DMS153 treated with DMSO at 0.1 percent for 48 hours (cell line): ENCODE measurements around the gene LOXL1.
"Not testable (repeated sequence)": the region's sequence is repeated elsewhere in the genome, so short reads cannot be mapped to it uniquely, and the experiment has no call there.

Source experiments
- DNase-seq: peaks from one replicate; lab custom pipeline; 2025; ENCODE audit not compliant: unreplicated experiment; lab: John Stamatoyannopoulos, UW

LOXL1 gene

GRCh38 chr15:73973683-73974200, 47.5 kb downstream of the LOXL1 start:
- not testable (repeated sequence) for DNase-seq

DNA sequence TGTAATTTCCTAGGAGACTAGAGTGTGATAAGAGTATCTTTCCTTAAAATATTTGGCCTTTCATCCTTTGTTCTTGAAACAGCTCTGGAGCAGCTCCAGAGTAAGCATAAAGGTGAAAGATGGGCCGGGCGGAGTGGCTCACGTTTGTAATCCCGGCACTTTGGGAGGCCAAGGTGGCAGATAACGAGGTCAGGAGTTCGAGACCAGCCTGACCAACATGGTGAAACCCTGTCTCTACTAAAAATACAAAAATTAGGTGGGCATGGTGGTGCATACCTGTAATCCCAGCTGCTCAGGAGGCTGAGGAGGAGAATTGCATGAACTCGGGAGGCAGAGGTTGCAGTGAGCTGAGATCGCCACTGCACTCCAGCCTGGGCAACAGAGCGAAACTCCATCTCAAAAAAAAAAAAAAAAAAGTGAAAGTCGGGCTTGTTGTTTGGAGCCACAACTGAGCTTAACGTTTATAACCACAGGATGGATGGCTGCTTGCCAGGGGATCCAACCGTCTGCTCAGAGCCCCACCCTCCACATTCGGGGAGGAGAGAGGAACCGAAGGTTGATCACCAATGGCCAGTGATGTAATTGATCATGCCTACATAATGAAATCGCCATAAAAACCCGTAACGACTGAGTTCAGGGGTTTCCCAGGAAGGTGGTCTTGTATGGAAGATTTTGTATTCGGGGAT, 49.3 kb downstream of the LOXL1 start:
- DNase-seq: not testable (repeated sequence)

GRCh38 chr15:73978896-73979295, 52.6 kb downstream of the LOXL1 start:
- DNase-seq: no peak

DNA sequence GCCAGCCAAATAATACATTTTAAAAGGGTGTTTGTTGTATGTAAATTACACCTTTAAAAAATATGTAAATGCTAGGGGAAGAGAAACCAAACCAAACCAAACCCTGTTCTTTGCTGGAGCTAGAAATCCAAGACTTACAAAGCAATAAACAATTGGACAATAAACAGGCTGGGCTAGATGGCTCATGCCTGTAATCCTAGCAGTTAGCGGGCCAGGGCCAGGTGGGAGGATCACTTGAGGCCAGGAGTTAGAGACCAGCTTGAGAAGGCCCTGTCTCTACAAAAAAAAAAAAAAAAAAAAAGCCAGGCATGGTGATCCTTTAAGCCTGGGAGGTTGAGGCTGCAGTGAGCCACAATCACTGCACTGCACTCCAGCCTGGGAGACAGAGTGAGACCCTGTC, 53.4 kb downstream of the LOXL1 start:
- no peak for DNase-seq

DNA sequence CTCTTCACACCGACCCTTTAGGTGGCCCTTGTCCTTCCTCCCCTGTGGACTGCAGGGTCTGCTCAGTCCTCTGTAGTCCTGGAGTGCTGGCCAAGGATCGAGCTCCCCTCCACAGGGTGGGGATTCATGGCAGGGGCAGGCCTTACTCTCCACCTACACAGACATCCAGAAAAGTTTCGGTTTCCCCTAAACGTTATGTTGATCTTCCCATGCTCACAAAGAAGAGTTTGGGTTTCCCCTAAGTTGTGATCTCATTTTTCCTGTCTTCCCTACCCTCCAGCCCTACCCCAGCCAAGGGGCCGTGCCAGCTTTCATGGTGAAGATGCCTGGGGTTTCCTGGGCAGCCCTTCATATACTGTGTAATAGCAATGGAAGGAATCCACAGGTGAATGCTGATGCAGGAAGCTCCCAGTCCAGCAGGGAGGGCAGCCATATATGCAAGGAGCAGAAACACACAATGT, 55.5 kb downstream of the LOXL1 start:
- DNase-seq: no peak

DNA sequence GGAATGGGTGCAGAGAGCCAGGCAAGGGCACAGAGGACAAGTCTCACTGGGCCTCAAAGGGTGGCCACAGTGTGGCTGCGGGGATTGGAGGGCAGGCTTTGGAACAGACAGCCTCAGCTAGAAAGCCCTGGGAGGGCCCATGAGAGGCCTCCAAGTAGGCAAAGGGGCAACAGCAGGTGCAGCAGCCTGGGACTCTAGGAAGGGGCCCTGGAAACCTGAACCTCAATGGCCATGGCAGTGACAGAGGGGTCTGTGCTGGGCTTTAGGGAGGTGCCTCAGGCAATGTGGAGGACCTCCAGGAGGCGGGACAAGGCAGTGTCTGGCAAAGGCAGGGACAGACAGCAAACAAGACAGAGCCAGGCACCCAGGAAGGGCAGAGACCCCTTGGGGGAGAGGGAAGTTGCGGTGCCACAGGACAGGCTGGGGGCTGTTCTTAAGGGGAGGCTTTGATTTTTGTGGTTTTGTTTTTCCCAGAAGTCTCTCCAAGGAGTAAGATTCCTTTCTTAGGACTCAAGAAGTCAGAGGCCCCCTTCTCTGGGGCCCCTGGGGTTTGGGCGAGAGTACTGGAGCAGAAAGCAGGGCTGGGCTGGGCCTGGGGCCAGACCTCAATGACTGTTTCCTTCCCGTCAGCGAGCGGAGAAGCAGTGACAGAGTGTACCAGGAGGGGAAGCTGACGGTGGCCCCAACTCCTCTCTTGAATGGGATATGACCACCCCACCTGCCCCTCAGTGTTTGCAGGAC, 56.1 kb downstream of the LOXL1 start:
- no peak for DNase-seq

GRCh38 chr15:73983211-73983727, 57.0 kb downstream of the LOXL1 start:
- no peak for DNase-seq

DNA sequence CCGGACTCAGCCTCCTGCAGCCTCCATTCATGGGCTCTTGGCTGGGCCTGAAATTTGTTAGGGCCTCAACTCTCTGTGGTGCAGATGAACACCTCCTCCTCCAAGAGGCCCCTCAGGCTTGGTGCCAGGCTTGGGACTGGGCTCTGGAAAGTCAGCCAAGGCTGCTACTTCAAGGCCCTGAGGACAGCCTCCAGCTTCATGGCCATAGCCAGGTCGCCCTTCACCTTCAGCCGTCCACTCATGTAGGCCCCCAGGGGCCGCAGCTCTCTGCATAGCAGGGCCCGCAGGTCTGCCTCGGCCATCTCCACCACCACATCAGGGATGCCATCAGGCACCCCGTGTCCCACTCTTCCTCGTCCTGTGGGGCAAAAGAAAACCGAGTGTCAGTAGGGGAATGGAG, 57.5 kb downstream of the LOXL1 start:
- no peak for DNase-seq

GRCh38 chr15:73984208-73984979, 58.1 kb downstream of the LOXL1 start:
- DNase-seq: no peak

GRCh38 chr15:73985101-73985873, 59.0 kb downstream of the LOXL1 start:
- no peak for DNase-seq

- DNase-seq: no peak
These were observed 60.0 kb downstream of the LOXL1 start for GRCh38 chr15:73986055-73986775.

GRCh38 chr15:73986776-73987056, 60.5 kb downstream of the LOXL1 start:
- DNase-seq: no peak

DNA sequence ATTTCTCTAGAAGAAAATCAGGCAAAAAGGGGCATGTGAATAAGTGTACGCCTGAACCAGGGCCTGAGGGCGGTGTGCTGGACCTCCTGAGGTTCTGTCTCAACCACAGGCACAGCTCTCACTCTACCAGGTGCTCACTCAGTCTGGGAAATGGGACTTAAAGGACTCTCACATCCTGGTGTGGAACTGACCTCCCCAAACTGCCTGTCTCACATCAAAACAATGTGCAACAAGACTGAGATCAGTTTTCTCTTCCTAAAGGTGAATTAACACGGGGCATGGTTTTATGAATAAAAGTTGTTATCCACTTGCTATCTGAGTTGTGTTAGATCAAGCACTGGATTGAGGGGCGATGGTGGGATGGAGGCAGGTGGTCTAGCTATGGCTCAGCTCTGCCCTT, 61.0 kb downstream of the LOXL1 start:
- DNase-seq: no peak

GRCh38 chr15:73987681-73988444, 61.6 kb downstream of the LOXL1 start:
- DNase-seq: no peak

DNA sequence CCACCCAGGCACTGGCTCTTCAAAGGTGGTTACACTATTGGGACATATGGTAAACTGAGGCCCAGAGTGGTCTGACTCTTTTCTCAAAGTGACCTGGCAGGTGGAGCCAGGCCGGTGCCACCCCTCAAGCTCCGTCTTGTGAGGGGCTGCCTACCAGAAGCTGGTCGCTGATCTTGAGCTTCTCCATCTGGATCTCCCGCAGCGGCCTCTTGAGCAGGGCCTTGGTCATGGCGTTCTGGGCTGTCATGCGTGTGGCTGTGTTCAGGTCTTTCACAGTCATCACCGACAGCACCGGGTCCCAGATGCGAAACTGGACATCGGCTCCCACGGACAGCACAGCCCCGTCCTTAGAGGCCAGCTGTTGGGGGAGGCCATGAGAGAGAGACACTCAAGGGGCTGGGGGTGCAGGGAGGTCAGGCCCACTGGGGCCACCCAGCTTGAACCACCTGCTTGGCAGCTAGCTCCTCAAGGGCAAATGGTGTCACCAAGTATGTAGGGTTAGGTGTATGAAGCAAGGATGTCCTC, 62.2 kb downstream of the LOXL1 start:
- DNase-seq: no peak

GRCh38 chr15:73989001-73989798, 62.9 kb downstream of the LOXL1 start:
- DNase-seq: no peak

GRCh38 chr15:73990250-73991005, 64.2 kb downstream of the LOXL1 start:
- DNase-seq: no peak

DNA sequence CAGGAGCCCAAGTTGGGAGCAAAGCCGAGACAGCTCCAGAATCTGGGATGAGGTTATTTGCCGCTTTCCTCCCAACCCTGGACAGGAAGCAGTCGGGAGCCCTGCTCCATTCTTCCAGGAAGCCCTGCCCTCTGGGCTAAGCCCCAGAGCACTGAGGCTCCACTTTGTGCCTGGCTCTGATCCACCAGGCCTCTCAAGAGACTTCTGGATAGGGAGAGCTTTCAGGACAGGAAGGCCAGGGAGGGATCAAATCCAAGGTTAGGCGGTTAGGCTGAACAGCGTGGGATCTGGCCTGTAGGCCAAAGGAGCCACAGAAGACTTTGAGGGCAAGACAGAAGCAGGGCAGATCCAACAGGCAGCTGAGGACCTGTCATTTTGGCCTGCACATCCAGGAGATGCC, 65.0 kb downstream of the LOXL1 start:
- no peak for DNase-seq
